Renal pelvis (tissue), 3 donors: ENCODE results near the gene RAD50. TPM values are rescaled to one million over a fixed set of nuclear protein-coding genes. Genes with fewer than 3 reads are reported as not detected.

Source experiments
- polyA plus RNA-seq, 3 donors: library from polyadenylated mRNA; unstranded; fragments of 120-200 nt; gene quantifications; one replicate each; pipeline ENCODE4 v1.2.1, GENCODE V29; 2013; ENCODE audit not compliant: insufficient read length in 3 of 3

The RAD50 gene
- polyA plus RNA-seq, 3 donors = 49.1 to 55.4 (median 49.9) TPM

Other genes starting within 250 kb of the RAD50 start
- gene SLC22A5, start 187.3 kb upstream of the RAD50 start, polyA plus RNA-seq = 10 to 100 TPM; 50.9 to 66.9 (median 53.4) TPM
- gene IRF1, start 66.2 kb upstream of the RAD50 start, polyA plus RNA-seq = 10 to 100 TPM; 13.8 to 17.1 (median 15.8) TPM
- gene IL5, start 13.5 kb upstream of the RAD50 start, polyA plus RNA-seq = not detected
- under 1 TPM in 1 of 3 donors, not detected in 2; 0.12 TPM for gene IL13, start 101.2 kb downstream of the RAD50 start, polyA plus RNA-seq
- under 1 TPM in 1 of 3 donors, not detected in 2; 0.37 TPM for gene IL4, start 117.0 kb downstream of the RAD50 start, polyA plus RNA-seq
- 10 to 100 TPM; 19.7 to 35.9 (median 23.5) TPM for gene KIF3A, start 180.6 kb downstream of the RAD50 start, polyA plus RNA-seq
- 1 to 10 TPM; 2.6 to 4.1 (median 3.1) TPM for gene CCNI2, start 190.4 kb downstream of the RAD50 start, polyA plus RNA-seq
- gene SEPTIN8, start 220.3 kb downstream of the RAD50 start, polyA plus RNA-seq = 10 to 100 TPM; 79.1 to 87.7 (median 84.1) TPM